ENCODE measurements around the gene HYCC1. TPM values are rescaled to one million over a fixed set of nuclear protein-coding genes. Genes with fewer than 3 reads are reported as not detected.

Gene HYCC1
- total and polyA plus RNA-seq, 9 of the 15 experiments (the other 6 are each of a cell fraction or from before 2014, with no cell fraction given) = 11.2 to 40.6 (median 37.9) TPM

DNA sequence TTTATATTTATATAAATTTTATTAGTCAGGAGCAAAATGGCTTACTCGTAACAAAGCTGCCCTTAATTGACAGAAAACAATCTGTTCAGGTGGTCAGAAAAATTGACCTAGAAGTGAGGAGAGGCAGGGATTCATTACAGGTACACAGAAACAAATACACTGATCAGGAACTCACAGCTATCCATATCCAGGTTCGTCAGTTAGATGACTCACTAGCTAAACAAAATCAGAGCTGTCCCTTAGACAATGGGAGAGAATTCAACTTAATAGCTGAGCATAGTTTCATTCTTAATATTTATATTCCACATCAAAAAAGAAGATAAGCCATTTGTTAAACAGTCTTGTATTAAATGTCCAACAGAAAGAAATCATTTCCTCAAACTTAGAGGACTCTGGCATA is 41.7 kb downstream of the HYCC1 start (continued):
- TF ChIP-seq, protein P1, sequence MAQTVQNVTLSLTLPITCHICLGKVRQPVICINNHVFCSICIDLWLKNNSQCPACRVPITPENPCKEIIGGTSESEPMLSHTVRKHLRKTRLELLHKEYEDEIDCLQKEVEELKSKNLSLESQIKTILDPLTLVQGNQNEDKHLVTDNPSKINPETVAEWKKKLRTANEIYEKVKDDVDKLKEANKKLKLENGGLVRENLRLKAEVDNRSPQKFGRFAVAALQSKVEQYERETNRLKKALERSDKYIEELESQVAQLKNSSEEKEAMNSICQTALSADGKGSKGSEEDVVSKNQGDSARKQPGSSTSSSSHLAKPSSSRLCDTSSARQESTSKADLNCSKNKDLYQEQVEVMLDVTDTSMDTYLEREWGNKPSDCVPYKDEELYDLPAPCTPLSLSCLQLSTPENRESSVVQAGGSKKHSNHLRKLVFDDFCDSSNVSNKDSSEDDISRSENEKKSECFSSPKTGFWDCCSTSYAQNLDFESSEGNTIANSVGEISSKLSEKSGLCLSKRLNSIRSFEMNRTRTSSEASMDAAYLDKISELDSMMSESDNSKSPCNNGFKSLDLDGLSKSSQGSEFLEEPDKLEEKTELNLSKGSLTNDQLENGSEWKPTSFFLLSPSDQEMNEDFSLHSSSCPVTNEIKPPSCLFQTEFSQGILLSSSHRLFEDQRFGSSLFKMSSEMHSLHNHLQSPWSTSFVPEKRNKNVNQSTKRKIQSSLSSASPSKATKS (CRISPR knock-in tag; IDR thresholded peaks at IDR 0.05) = no peak
- no peak for TF ChIP-seq ZNF253 (CRISPR knock-in tag; conservative IDR thresholded peaks at IDR 0.05)
- TF ChIP-seq ZKSCAN1 (IDR thresholded peaks at IDR 0.05; ENCODE audit: low read depth, low read length) = no peak

DNA sequence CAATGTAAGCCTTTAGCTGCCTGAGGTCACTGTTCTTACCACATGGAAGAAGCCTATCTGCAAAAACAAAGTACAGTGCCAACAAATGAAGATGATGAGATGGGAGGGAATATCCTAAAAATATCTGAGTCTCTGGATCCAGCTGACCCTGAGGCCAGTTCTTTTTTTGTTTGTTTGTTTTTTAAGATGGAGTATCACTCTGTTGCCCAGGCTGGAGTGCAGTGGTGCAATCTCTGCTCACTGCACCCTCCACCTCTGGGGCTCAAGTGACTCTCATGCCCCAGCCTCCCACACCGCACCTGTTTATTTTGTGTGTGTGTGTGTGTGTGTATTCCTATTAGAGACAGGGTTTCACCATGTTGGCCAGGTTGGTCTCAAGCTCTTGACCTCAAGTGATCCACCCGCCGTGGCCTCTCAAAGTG is 44.9 kb downstream of the HYCC1 start:
- ATAC-seq (no peak), DNase-seq (ENCODE audit: extremely low read depth in 1 of 4, low spot score in 3 of 4) (no peak), FAIRE-seq (peak; percentile 70)
- Histone ChIP-seq H3K4me2 (ENCODE audit: insufficient read depth, low read length) (no peak overlapping the region), H3K9ac (ENCODE audit: insufficient read depth in 1 of 2, low read depth in 2 of 2, low read length in 2 of 2) (no peak overlapping the region), H3K4me1 (replicated peaks in 1 of 2; ENCODE audit: control insufficient read depth in 2 of 2, insufficient read depth in 2 of 2, low read length in 2 of 2) (no peaks in the 10 kb centered on the region), H3K27me3 (ENCODE audit: control insufficient read depth in 2 of 2, insufficient read depth in 2 of 2, low read length in 2 of 2) (no peaks in the 10 kb centered on the region), H4K20me1 (replicated peaks; ENCODE audit: control insufficient read depth, insufficient read depth, low read length) (no peaks in the 10 kb centered on the region), H2AFZ (ENCODE audit: low read depth, low read length) (no peak overlapping the region), H3K9me3 (replicated peaks; ENCODE audit: control insufficient read depth, insufficient read depth, low read depth, low read length) (no peaks in the 10 kb centered on the region), H3K9me1 (ENCODE audit: control insufficient read depth, insufficient read depth, low read length) (no peaks in the 10 kb centered on the region), H3K27ac (ENCODE audit: extremely low read depth, low read depth, low read length) (no peak overlapping the region), H3K36me3 (ENCODE audit: control insufficient read depth, insufficient read depth, low read length) (peaks cover 22% of the 10 kb centered on the region; the same call in 2 of the 3 replicates), H3K4me3 (no peak overlapping the region), H3K79me2 (ENCODE audit: control insufficient read depth, insufficient read depth, low read length) (no peaks in the 10 kb centered on the region)
- intact Hi-C loops (cut with micrococcal nuclease) = no loop called here
- POLR2A ChIA-PET = interaction anchor here (0.8 kb wide), 1 partner anchor 24 kb away, joined by 3 read pairs; no protein-coding TSS in a partner anchor
- no TSS peak for BruUV-seq (replicated peaks)
- CTCF ChIA-PET (ENCODE audit: low intra/inter-chr PET ratio) = interaction anchor here (0.6 kb wide), 1 partner anchor 85 kb away, joined by 3 read pairs; no protein-coding TSS in a partner anchor
- TF ChIP-seq ZNF175 (CRISPR knock-in tag; IDR thresholded peaks at IDR 0.05; ENCODE audit: low read depth) (no peak), ZFP1 (CRISPR knock-in tag; IDR thresholded peaks at IDR 0.05) (no peak), LEF1 (IDR thresholded peaks at IDR 0.05) (no peak), ZNF24 (IDR thresholded peaks at IDR 0.05) (no peak), YBX1 (IDR thresholded peaks at IDR 0.05) (no peak), BACH1 (tag; IDR thresholded peaks at IDR 0.05) (no peak), ELF4 (CRISPR knock-in tag; IDR thresholded peaks at IDR 0.05) (no peak), ZNF282 (CRISPR knock-in tag; IDR thresholded peaks at IDR 0.05) (no peak), TRIM24 (IDR thresholded peaks at IDR 0.05) (no peak)
- TF ChIP-seq, protein P2, sequence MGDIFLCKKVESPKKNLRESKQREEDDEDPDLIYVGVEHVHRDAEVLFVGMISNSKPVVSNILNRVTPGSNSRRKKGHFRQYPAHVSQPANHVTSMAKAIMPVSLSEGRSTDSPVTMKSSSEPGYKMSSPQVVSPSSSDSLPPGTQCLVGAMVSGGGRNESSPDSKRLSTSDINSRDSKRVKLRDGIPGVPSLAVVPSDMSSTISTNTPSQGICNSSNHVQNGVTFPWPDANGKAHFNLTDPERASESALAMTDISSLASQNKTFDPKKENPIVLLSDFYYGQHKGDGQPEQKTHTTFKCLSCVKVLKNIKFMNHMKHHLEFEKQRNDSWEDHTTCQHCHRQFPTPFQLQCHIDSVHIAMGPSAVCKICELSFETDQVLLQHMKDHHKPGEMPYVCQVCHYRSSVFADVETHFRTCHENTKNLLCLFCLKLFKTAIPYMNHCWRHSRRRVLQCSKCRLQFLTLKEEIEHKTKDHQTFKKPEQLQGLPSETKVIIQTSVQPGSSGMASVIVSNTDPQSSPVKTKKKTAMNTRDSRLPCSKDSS (IDR thresholded peaks at IDR 0.05; ENCODE audit: low read depth, partially characterized antibody) = no peak
- TF ChIP-seq, protein P3, sequence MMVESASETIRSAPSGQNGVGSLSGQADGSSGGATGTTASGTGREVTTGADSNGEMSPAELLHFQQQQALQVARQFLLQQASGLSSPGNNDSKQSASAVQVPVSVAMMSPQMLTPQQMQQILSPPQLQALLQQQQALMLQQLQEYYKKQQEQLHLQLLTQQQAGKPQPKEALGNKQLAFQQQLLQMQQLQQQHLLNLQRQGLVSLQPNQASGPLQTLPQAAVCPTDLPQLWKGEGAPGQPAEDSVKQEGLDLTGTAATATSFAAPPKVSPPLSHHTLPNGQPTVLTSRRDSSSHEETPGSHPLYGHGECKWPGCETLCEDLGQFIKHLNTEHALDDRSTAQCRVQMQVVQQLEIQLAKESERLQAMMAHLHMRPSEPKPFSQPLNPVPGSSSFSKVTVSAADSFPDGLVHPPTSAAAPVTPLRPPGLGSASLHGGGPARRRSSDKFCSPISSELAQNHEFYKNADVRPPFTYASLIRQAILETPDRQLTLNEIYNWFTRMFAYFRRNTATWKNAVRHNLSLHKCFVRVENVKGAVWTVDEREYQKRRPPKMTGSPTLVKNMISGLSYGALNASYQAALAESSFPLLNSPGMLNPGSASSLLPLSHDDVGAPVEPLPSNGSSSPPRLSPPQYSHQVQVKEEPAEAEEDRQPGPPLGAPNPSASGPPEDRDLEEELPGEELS (CRISPR knock-in tag; IDR thresholded peaks at IDR 0.05; ENCODE audit: borderline replicate concordance) = no peak
- TF ChIP-seq, protein P4, sequence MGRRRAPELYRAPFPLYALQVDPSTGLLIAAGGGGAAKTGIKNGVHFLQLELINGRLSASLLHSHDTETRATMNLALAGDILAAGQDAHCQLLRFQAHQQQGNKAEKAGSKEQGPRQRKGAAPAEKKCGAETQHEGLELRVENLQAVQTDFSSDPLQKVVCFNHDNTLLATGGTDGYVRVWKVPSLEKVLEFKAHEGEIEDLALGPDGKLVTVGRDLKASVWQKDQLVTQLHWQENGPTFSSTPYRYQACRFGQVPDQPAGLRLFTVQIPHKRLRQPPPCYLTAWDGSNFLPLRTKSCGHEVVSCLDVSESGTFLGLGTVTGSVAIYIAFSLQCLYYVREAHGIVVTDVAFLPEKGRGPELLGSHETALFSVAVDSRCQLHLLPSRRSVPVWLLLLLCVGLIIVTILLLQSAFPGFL (CRISPR knock-in tag; IDR thresholded peaks at IDR 0.05) = no peak
- in situ Hi-C loops (cut with MboI) = no loop called here
- 70% methylated on average over 3 of the region's 3 CpGs for WGBS (ENCODE audit: insufficient coverage, low coverage, missing lambda C conversion rate)

Measured in K562 (cell line).